T47D (cell line): ENCODE data around the gene EFTUD2.

Source experiments
- DNase-seq, 2 experiments: peaks; one replicate each; pipeline versions ENCODE4 v3.0.0 to v3.0.0-alpha.2; 2011 to 2012; ENCODE audit warnings: low read depth in 1 of 2, low spot score in 1 of 2
- JUND ChIP-seq: IDR thresholded peaks from 2 replicates; pipeline ENCODE4 v1.6.1; 2012; ENCODE audit warnings: low read depth
- in situ Hi-C: cut with HindIII; loops from 2 replicates; pipeline ENCODE4 v1.10.0; 2016; ENCODE audit warnings: low sequenced_read_pairs, low pct_unique_long_range_greater_than_20kb

EFTUD2 gene

GRCh38 chr17:44808156-44808555 lies 91.1 kb downstream of the EFTUD2 start:
- no peak for DNase-seq
- in situ Hi-C loops: no loop called here

GRCh38 chr17:44807817-44808155 lies 91.5 kb downstream of the EFTUD2 start:
- no peak for DNase-seq
- in situ Hi-C loops: no loop called here
- no peak for TF ChIP-seq JUND

More at GRCh38 chr17:44808156-44808555, 91.1 kb downstream of the EFTUD2 start:
- TF ChIP-seq JUND: no peak

GRCh38 chr17:44807093-44807816 lies 92.0 kb downstream of the EFTUD2 start:
- DNase-seq: no peak
- no peak for TF ChIP-seq JUND
- in situ Hi-C loops: no loop called here

GRCh38 chr17:44804302-44805089 lies 94.7 kb downstream of the EFTUD2 start:
- in situ Hi-C loops: no loop called here
- TF ChIP-seq JUND: no peak
- no peak for DNase-seq

- in situ Hi-C loops: no loop called here
- no peak for DNase-seq
- no peak for TF ChIP-seq JUND
Measured at GRCh38 chr17:44801880-44802279, 97.4 kb downstream of the EFTUD2 start.
